Medulla oblongata (tissue), 1 donor: ENCODE measurements around the gene MZT2A.
"Not testable (repeated sequence)": the region's sequence is repeated elsewhere in the genome, so short reads cannot be mapped to it uniquely, and the experiment has no call there.

Source experiments
- DNase-seq: peaks from one replicate; pipeline ENCODE4 v3.0.0-alpha.2; 2015; ENCODE audit errors: extremely low spot score

Gene MZT2A

DNA sequence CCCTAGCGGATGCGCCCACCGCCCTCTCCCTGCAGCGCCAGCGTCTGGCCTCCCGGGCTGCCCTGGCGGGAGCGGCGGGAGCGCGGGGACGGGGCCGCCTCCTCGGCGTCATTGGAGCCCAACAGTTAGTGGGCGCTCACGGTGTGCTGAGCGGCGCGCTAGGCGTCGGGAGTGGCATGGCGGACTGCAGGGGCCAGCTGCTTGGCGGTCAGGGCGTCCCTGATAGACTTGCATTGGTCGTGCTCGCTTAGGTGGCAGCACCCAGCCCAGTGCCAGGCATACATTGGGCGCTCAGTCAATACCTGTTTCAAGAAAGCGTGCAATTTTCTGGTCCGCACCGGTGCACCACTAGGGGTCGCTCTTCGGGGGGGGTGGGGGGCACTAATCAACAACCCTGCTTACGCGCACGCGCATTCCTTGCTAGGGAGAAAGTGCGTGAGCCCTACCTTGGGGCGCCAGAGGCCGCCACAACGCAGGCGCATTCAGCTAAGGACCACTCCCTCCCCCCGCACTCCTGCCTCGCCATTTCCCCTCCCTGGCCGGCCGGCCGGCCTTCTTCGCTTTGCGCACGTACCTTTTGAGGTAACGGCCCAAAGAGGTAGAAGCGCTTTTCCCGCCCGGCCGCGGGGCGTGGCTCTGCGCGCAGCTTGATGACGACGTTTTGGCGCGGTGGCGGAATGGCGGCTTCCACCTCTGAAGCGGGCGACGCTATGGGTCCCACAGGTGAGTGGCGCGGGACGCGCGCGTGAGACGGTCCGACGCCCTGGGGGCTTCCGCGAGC lies 411 bp upstream of the MZT2A start:
- DNase-seq = peak; percentile 94

- DNase-seq = not testable (repeated sequence)
Measured at GRCh38 chr2:131491469-131491836, 744 bp downstream of the MZT2A start.

GRCh38 chr2:131490616-131491468 lies 1.4 kb downstream of the MZT2A start:
- DNase-seq = peak; percentile 36

- DNase-seq = no peak
Measured at GRCh38 chr2:131488306-131489205, 3.6 kb downstream of the MZT2A start.

GRCh38 chr2:131486201-131486902 lies 5.8 kb downstream of the MZT2A start:
- DNase-seq = not testable (repeated sequence)

DNA sequence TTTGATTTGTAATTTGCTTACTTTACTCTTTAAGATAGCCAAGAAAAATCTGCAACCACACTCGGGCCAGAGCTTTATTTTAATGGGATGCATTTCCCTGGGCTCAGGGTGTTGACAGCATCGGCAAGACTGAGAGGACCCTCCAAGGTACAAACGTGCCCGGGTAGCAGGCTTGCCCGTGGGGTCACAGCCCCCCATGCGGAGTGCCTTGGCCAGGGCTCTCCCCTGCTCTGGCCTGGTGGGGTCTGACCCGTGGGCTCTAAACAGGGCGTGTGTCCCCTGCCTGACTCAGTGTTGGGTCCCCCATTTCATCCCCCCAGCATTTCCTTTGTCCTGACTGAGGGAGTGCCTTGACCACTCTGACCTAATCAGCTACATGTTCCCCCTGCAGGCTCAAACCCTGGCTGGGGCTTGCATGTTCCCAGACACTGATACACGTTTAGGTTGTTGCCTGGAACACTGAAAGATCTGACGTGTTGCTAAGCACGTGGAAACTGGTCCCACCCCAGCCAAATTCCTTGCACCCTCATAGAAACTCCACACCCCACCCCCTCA lies 7.2 kb downstream of the MZT2A start:
- not testable (repeated sequence) for DNase-seq

- DNase-seq = not testable (repeated sequence)
Measured at GRCh38 chr2:131483981-131484820, 8.0 kb downstream of the MZT2A start.

- not testable (repeated sequence) for DNase-seq
Measured at GRCh38 chr2:131482506-131483155, 9.6 kb downstream of the MZT2A start.

DNA sequence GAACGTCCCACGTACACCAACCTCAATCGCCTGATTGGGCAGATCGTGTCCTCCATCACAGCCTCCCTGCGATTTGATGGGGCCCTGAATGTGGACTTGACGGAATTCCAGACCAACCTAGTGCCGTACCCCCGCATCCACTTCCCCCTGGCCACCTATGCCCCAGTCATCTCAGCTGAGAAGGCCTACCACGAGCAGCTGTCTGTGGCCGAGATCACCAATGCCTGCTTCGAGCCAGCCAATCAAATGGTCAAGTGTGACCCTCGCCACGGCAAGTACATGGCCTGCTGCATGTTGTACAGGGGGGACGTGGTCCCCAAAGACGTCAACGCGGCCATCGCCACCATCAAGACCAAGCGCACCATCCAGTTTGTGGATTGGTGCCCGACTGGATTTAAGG lies 11.8 kb downstream of the MZT2A start:
- not testable (repeated sequence) for DNase-seq

DNA sequence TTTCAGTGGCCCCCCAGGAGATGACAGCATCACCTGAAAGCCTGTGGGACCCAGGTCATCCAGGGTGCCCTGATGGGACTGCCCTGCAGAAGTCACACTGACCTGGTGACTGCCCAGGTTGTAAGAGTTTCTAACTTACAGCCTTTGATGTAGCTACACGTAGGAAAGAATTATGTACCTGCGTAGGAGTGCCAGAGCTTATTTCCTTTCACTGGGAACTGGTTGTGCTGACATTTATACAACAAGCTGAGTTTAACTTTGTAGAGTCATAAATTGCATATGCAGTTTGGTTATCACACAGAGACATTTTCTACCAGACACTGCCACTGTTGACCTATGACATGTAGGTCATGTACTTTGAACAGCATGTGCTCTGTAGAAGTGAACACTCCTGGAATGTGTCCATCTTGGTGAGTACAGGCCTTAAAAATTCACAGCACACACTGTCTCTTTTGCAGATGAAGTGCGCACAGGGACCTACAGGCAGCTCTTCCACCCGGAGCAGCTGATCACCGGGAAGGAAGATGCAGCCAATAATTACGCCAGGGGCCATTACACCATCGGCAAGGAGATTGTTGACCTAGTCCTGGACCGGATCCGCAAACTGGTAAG lies 13.2 kb downstream of the MZT2A start:
- not testable (repeated sequence) for DNase-seq

GRCh38 chr2:131478074-131478849 lies 13.9 kb downstream of the MZT2A start:
- DNase-seq = not testable (repeated sequence)

GRCh38 chr2:131477227-131477626 lies 15.0 kb downstream of the MZT2A start:
- not testable (repeated sequence) for DNase-seq

- DNase-seq = not testable (repeated sequence)
Measured at GRCh38 chr2:131476363-131476762, 15.8 kb downstream of the MZT2A start.

DNA sequence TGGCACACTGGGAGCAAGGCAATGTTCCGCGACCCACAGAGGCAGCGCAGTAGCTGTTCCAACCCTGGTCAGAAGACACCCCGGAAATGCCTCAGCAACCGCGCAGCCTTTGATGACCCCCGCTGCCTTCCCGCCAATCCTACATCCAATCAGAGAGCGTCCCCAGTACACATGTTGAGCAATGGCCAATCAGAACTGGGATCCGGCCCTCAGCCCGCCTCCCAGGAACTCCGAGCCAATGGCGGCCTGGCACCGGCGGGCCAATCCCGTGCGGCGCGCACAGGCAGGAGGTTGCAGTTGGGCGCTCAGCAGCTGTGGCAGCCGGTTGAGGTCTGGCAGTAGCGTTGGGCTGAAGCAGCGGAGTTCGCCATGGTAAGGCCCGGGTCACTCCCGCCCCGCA lies 16.4 kb downstream of the MZT2A start, which contains the start of gene TUBA3D:
TUBA3D (plus strand) TSS at position 289 of the 400 bp plus-strand sequence; CDS start at position 370, 81 bp downstream.
- DNase-seq = no peak

DNA sequence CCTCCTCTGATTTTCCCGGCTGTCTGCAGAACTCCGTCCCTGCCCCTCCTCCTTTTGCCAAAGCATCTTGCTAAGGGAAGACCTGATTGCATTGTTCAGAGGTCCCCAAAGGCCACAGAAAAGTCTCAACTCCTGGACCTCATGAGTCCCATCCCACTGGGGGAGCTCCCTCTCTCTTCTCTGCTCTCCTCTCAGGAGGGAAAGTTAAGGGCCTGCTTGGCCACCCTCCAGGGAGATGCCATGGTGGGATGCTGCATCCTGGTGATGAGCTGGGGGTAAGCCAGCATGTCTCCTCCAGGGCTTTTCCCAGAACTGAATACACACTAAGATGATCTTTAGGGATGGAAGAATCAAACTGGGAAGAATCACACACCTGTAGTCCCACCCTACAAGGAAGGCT lies 18.9 kb downstream of the MZT2A start:
- not testable (repeated sequence) for DNase-seq

DNA sequence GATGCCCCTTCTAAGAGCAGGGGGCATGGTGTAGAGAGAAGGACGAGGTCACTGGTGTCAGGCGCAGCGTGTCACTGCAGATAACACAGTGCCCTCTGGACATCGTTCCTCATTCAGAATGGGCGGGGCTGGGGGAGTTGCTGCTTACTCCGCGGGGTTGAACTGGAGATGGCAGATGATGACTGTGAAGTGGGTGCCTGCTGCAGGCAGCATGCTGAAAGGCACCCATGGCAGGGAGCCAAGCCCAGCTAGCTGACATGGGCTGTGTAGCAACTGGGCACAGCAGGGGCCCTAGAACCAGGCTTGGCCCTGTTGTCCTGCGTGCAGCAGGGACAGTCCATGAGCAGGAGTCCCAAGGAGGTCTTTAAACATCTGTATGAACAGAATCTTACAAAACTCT lies 20.6 kb downstream of the MZT2A start:
- DNase-seq = not testable (repeated sequence)

- not testable (repeated sequence) for DNase-seq
Measured at GRCh38 chr2:131470944-131471343, 21.3 kb downstream of the MZT2A start.

GRCh38 chr2:131467722-131468121 lies 24.5 kb downstream of the MZT2A start:
- DNase-seq = not testable (repeated sequence)
